GM12892 (cell line): Measurements from ENCODE around the gene RILP.

ENCODE experiments used
- POLR2A ChIP-seq: IDR thresholded peaks from 2 replicates; pipeline ENCODE4 v1.6.1; 2011; ENCODE audit warnings: low read depth, low read length, control low read depth
- TAF1 ChIP-seq: IDR thresholded peaks from 2 replicates; pipeline ENCODE4 v1.6.1; 2011; ENCODE audit warnings: low read depth, mild to moderate bottlenecking, control low read depth, low read length, borderline replicate concordance

DNA sequence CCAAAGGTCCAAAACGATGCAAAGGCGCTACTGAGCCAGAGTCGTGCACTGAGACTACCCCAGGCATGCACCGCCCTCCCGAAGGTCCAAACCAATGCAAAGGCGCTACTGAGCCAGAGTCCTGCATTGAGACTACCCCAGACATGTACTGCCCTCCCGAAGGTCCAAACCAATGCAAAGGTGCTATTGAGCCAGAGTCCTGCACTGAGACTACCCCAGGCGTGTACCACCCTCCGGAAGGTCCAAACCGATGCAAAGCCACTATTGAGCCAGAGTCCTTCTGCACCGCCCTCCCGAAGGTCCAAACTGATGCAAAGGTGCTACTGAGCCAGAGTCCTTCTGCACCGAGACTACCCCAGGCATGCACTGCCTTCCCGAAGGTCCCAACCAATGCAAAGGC is 48.1 kb downstream of the RILP start:
- TF ChIP-seq TAF1 (no peak), POLR2A (no peak)
